CD4-positive, alpha-beta T cell (primary cell): ENCODE measurements around the gene CITED2. TPM values are rescaled to one million over a fixed set of nuclear protein-coding genes. Genes with fewer than 3 reads are reported as not detected.

Source experiments
- ATAC-seq: fragments of 200-7000 bp; cut with Tn5 transposase; one replicate; pipeline ENCODE4 v1.10.0; 2022; ENCODE audit warnings: mild to moderate bottlenecking; ENCODE audit not compliant: poor library complexity
- CTCF ChIA-PET: fragments of 350-600 bp; sonication (Branson Sonifier 250); formaldehyde crosslinking; loops from one replicate; lab custom pipeline; 2021; ENCODE audit warnings: antibody characterized with exemption, inconsistent platforms; lab: Charles Lee
- POLR2A ChIA-PET: fragments of 350-600 bp; sonication (Branson Sonifier 250); formaldehyde crosslinking; loops from one replicate; lab custom pipeline; 2021; ENCODE audit warnings: antibody characterized with exemption, inconsistent platforms; lab: Charles Lee
- DNase-seq, 14 experiments: peaks; one replicate each; pipeline ENCODE4 v3.0.0-alpha.2; 2013 to 2020; ENCODE audit warnings: mixed read lengths in 2 of 14
- H3K27ac ChIP-seq, 2 donors: one replicate each; pipeline versions ENCODE4 v1.5.1 to v1.7.0; 2013; ENCODE audit warnings: low read length in 2 of 2, low read depth in 1 of 2, mild to moderate bottlenecking in 1 of 2
- H3K27me3 ChIP-seq, 2 experiments: 1 replicate in 1 of 2; 2 replicates in 1 of 2; pipeline versions ENCODE4 v1.6.1 to v1.7.0; 2013; ENCODE audit warnings: low read length in 2 of 2, control low read depth in 1 of 2, mild to moderate bottlenecking in 1 of 2, moderate library complexity in 1 of 2; ENCODE audit not compliant: insufficient read depth in 2 of 2, control insufficient read depth in 1 of 2
- H3K36me3 ChIP-seq: one replicate; pipeline ENCODE4 v1.6.1; 2013; ENCODE audit warnings: low read length, control low read depth; ENCODE audit not compliant: insufficient read depth
- H3K4me1 ChIP-seq: one replicate; pipeline ENCODE4 v1.6.1; 2013; ENCODE audit warnings: low read length, control low read depth; ENCODE audit not compliant: insufficient read depth
- H3K4me3 ChIP-seq: one replicate; pipeline ENCODE4 v1.5.1; 2013; ENCODE audit warnings: mild to moderate bottlenecking, low read length, moderate library complexity
- H3K9me3 ChIP-seq, 2 experiments: 1 replicate in 1 of 2; 2 replicates in 1 of 2; pipeline versions ENCODE4 v1.6.1 to v1.7.0; 2013; ENCODE audit warnings: low read length in 2 of 2, mild to moderate bottlenecking in 2 of 2, control low read depth in 1 of 2, moderate library complexity in 1 of 2; ENCODE audit not compliant: control insufficient read depth in 1 of 2, insufficient read depth in 1 of 2
- H3K27ac Mint-ChIP-seq: one replicate; pipeline ENCODE4 v1.8.0; 2020; ENCODE audit warnings: mixed read lengths
- H3K27me3 Mint-ChIP-seq: one replicate; pipeline ENCODE4 v1.8.0; 2021; ENCODE audit warnings: mixed read lengths
- H3K36me3 Mint-ChIP-seq: one replicate; pipeline ENCODE4 v1.8.0; 2021; ENCODE audit warnings: low read depth, mixed read lengths
- H3K4me1 Mint-ChIP-seq: one replicate; pipeline ENCODE4 v1.8.0; 2021; ENCODE audit warnings: low read depth, mixed read lengths
- H3K4me3 Mint-ChIP-seq: one replicate; pipeline ENCODE4 v1.8.0; 2020; ENCODE audit warnings: mild to moderate bottlenecking, mixed read lengths
- H3K9me3 Mint-ChIP-seq: one replicate; pipeline ENCODE4 v1.8.0; 2020; ENCODE audit warnings: mixed read lengths
- intact Hi-C, 2 experiments: fragments of 100-400 bp; cut with DNase I in 1 of 2; cut with micrococcal nuclease in 1 of 2; formaldehyde crosslinking; loops; one replicate each; pipeline versions ENCODE4 v1.15.1 to v1.9.0; 2023 to 2025; cut with DNase I, micrococcal nuclease
- total RNA-seq, 174 experiments: library from RNA in 2 of 174; stranded (reverse) in 2 of 174; gene quantifications; one replicate each; pipeline ENCODE4 v1.2.3 and lab custom pipeline; 2021 to 2026
- TF ChIP-seq, protein P1 (sequence below): fragments of 200-600 bp; IDR thresholded peaks from one replicate; pipeline ENCODE4 v1.8.0; 2022; ENCODE audit warnings: antibody characterized with exemption, mild to moderate bottlenecking

CITED2 gene
- total RNA-seq, 2 experiments from 2014 or later, result 181 to 185 TPM

GRCh38 chr6:139380611-139381010 lies 6.2 kb upstream of the CITED2 start:
- ChIA-PET POLR2A (no interaction called here), CTCF (no interaction called here)
- intact Hi-C loops, result no loop called here
- H3K4me3 ChIP-seq, result no peak overlapping the region
- TF ChIP-seq, protein P1, sequence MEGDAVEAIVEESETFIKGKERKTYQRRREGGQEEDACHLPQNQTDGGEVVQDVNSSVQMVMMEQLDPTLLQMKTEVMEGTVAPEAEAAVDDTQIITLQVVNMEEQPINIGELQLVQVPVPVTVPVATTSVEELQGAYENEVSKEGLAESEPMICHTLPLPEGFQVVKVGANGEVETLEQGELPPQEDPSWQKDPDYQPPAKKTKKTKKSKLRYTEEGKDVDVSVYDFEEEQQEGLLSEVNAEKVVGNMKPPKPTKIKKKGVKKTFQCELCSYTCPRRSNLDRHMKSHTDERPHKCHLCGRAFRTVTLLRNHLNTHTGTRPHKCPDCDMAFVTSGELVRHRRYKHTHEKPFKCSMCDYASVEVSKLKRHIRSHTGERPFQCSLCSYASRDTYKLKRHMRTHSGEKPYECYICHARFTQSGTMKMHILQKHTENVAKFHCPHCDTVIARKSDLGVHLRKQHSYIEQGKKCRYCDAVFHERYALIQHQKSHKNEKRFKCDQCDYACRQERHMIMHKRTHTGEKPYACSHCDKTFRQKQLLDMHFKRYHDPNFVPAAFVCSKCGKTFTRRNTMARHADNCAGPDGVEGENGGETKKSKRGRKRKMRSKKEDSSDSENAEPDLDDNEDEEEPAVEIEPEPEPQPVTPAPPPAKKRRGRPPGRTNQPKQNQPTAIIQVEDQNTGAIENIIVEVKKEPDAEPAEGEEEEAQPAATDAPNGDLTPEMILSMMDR, result no peak
- H3K27ac ChIP-seq, result no peak overlapping the region
- Mint-ChIP-seq H3K4me1 (peaks cover 9% of the 10 kb centered on the region), H3K36me3 (peaks cover 1% of the 10 kb centered on the region), H3K27me3 (no peaks in the 10 kb centered on the region), H3K27ac (no peak overlapping the region), H3K9me3 (no peaks in the 10 kb centered on the region), H3K4me3 (no peak overlapping the region)
- ATAC-seq (no peak), DNase-seq (no peak)
- no peaks in the 10 kb centered on the region for H3K9me3 ChIP-seq
- H3K27me3 ChIP-seq, result no peaks in the 10 kb centered on the region
- H3K4me1 ChIP-seq, result peaks cover 8% of the 10 kb centered on the region
- H3K36me3 ChIP-seq, result no peaks in the 10 kb centered on the region

- Histone ChIP-seq H3K36me3 (no peaks in the 10 kb centered on the region), H3K27ac (no peak overlapping the region), H3K4me3 (no peak overlapping the region), H3K27me3 (no peaks in the 10 kb centered on the region), H3K9me3 (no peaks in the 10 kb centered on the region), H3K4me1 (peaks cover 11% of the 10 kb centered on the region)
- Mint-ChIP-seq H3K4me1 (peaks cover 12% of the 10 kb centered on the region), H3K36me3 (peaks cover 5% of the 10 kb centered on the region), H3K9me3 (no peaks in the 10 kb centered on the region), H3K4me3 (no peak overlapping the region), H3K27ac (no peak overlapping the region), H3K27me3 (no peaks in the 10 kb centered on the region)
- intact Hi-C loops, result no loop called here
- TF ChIP-seq, protein P1, result no peak
- CTCF ChIA-PET, result interaction anchor here (1.4 kb wide), 1 partner anchor 104 kb away, joined by 3 read pairs; no protein-coding TSS in a partner anchor
- no peak for DNase-seq
- POLR2A ChIA-PET, result no interaction called here
- ATAC-seq, result no peak
These were observed 5.7 kb upstream of the CITED2 start for GRCh38 chr6:139380168-139380567.

- Mint-ChIP-seq H3K4me3 (no peak overlapping the region), H3K4me1 (peaks cover 12% of the 10 kb centered on the region), H3K9me3 (no peaks in the 10 kb centered on the region), H3K36me3 (peaks cover 16% of the 10 kb centered on the region), H3K27ac (no peak overlapping the region), H3K27me3 (no peaks in the 10 kb centered on the region)
- no peaks in the 10 kb centered on the region for H3K27me3 ChIP-seq
- TF ChIP-seq, protein P1, result no peak
- CTCF ChIA-PET, result interaction anchor here (1.3 to 1.4 kb wide), 2 partner anchors 9 to 102 kb away, joined by 3 to 6 read pairs; no protein-coding TSS in a partner anchor
- peaks cover 15% of the 10 kb centered on the region for H3K4me1 ChIP-seq
- no peak for ATAC-seq
- intact Hi-C loops, result loop anchor here (5.0 to 10.0 kb wide), 3 partner anchors 148 to 1066 kb away; partner anchors contain the start of gene HEBP2 (in 1 of the 2)
- DNase-seq, result peak in 1 of 14 experiments; percentile 24
- POLR2A ChIA-PET, result no interaction called here
- no peak overlapping the region for H3K4me3 ChIP-seq
- no peaks in the 10 kb centered on the region for H3K36me3 ChIP-seq
- no peak overlapping the region for H3K27ac ChIP-seq
- no peaks in the 10 kb centered on the region for H3K9me3 ChIP-seq
These were observed 4.5 kb upstream of the CITED2 start for GRCh38 chr6:139378882-139379341.
